NCI-H82 treated with DMSO at 0.1 percent for 48 hours (cell line): ENCODE data around the gene ZNF207.
A peak's percentile ranks its signal among the peaks of the same experiment; 100 is the strongest.
"Not testable (repeated sequence)": the region's sequence is repeated elsewhere in the genome, so short reads cannot be mapped to it uniquely, and the experiment has no call there.

ENCODE experiments used
- DNase-seq: peaks from one replicate; lab custom pipeline; 2025; ENCODE audit not compliant: unreplicated experiment; lab: John Stamatoyannopoulos, UW

Gene ZNF207

DNA sequence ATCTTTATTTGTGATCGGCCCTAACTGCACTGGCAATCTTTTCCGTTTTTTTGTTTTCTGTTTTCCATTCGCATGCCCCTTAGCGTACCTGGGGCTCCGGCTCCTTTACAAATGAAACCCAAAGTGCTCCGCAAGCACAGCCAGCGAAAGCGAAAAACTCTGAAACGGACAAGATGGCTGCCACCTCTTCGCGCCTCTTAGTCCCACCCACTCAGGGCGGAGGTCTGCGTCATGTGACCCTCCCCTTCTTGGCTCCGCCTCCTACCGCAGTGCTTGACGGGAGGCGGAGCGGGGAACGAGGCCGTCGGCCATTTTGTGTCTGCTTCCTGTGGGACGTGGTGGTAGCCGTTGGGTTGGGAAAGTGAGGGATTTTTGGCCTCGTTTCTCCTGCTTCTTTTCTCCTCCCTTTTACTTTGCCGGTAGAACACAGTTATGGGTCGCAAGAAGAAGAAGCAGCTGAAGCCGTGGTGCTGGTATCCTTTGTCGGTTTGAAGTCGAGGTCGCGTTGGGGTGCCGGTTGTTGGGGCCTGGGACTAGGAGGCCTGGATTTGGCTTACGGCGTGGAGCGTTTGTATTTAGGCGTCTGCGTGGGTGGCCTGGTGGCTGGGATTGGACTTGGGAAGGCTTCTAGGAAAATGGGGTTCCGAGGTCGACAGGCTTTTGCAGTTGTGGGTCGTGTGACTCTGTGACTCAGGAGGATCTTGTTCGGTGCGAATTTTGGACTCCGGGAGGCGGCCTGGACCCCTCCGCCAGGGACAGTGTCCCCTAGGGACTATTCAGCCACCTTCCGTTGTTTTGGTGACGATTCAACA lies at the start of gene ZNF207:
ZNF207 (plus strand) TSS at position 304 of the 812 bp plus-strand sequence; CDS start at position 433, 129 bp downstream.
- peak; percentile 92 for DNase-seq

DNA sequence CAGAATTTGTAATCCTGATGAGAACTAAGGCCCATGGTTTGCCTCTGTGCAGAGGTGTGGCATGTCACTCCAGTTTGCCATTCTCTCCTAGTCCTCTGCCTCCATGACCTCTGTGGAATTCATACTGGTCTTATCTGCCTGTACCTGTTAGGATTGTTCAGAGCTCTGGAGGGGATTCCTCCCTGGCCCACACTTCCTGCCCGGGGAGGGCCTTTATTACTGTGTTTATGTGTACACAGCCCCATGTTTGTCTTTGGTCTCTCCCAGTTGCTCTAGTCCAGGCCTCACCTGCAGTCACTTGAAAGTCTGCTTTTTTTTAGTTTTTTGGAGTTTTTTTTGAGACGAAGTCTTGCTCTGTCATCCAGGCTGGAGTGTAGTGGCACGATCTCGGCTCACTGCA lies 47.9 kb upstream of the ZNF207 start:
- no peak for DNase-seq

DNA sequence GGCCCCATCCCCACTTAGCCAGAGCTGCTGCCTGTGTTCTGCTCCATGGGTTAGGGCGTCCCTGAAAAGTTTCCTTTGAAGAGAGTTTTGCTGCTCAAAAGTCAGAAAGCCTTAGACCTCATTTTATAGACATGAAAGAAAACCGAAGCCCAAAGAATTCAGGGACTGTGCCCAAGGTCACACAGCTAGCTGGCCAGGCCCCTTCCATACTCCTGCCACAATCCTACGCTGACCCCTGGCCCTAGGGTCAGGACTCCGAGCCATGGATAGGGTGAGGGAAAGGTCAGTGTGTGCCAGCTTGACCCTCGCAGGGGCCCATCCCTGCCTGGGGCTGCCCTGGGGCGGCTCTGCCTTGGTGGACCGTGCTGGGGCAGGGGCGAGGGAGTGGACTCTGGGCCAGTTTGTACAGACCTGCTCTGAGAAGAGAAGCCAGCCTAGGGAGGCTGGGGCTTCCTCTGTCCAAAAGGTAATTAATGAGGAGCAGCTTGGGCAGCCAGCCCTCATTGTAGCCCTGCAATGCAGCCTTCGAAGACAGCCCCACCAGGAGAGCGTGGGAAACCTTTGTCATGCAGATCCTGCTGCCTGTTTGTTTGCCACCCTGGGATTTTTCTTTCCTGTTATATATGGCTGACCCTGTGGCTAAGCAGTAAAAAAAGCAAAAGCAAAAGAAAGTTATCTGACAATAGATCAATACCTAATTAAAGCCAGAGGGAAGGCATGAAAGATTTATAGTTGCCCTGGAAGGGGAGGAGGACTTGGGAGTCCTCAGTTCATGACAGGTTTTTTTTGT lies 46.9 kb upstream of the ZNF207 start:
- no peak for DNase-seq

DNA sequence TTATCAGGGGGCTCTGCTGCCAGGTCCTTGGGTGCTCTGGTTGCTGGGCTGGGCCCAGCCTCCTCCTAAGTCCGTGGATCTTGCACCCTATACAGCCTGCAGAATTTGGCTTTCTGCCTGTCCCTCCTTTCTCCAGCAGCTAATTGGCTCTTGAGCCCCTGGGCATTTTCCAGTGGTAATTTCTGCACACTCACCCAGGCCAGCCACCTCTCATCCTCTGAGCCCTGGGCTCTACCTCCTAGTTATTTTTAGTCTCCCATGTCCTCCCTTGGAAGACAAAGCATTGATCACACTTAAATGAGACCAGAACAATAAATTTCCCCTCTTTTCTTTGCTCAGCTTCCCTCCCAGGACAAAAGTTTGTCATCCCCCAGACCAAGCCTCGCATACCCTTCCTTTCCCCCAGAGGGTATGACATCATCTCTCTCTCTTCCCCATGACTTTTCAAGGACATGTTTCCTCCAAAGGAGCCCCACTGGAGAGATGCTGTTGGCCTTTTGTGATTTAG lies 46.1 kb upstream of the ZNF207 start:
- DNase-seq = peak; percentile 12

DNA sequence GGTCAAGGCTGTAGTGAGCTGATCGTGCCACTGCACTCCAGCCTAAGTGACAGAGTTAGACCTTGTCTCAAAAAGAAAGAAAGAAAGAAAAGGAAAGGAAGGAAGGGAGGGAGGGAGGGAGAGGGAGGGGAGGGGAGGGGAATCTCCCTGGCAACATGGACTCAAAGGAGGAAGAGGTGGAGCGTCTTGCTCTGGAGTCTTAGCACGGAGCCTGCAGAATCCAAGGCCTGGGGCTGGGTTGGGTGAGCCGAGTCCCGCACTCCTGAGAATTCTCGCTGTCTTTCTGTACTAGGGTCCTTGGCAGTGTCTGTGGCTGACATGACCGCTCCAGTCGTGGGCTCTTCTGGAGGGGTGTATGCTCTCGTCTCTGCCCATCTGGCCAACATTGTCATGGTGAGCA lies 44.9 kb upstream of the ZNF207 start:
- no peak for DNase-seq

DNA sequence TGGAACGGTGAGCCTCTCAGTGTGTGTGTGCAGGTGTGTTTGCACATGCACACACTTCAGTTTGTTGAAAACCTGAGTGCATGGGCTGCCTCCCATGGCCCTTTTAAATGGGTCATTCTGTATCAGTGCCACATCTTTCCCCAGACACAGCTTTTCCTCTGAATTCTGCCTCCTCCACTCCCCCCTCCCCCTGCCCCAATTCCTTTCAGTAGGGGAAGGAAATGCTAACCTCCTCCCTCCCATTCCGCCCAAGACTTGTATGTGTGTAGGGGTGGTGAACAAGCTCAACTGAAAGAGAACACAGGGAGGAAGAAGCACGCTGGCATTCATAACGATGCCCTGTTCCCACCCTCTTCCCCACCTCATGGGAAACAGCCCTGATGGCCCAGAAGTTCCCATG lies 42.3 kb upstream of the ZNF207 start:
- no peak for DNase-seq

DNA sequence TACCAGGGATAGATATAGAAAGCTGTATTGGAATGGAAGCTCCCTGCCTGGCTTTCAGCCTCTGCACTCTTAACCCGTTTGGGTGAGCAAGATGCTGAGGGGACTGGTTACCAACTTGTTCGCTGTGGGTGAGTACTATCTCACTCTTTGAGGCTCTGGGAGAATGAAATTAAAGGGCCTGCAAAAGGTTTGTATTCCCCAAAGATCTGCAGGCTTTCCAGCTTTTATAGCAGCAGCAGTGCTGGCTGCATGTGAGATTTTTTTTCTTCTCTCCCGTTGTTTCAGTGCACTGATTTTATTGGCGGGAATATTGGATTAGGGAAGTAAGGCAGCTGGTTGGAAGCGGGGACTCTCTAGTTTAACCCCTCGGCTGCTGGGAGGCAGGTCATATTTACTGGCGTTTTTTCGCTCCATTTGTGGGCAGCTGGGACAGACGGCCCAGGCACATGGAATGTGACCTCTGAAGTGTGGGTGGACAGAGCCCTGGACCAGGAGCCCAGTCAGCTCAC lies 38.9 kb upstream of the ZNF207 start:
- DNase-seq = peak; percentile 96

DNA sequence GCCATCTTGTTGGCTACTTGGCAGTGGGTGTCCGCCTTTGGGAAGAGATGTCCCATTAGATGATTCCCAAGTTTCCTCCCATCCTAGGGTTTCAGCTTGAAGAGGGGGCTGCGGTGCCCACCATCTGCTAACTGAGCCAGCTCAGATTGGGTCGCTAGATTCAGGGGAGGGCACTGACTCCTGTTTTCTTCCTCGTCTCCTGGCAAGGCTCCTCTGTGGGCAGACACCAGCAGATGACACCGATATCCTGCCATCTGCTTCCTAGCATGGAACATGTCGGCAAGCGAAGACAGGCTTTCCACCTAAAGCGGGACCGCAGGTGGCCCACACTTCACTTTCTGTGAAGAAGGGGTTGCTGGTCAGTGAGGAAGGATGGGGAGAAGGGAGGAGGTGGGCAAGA lies 35.3 kb upstream of the ZNF207 start:
- no peak for DNase-seq

DNA sequence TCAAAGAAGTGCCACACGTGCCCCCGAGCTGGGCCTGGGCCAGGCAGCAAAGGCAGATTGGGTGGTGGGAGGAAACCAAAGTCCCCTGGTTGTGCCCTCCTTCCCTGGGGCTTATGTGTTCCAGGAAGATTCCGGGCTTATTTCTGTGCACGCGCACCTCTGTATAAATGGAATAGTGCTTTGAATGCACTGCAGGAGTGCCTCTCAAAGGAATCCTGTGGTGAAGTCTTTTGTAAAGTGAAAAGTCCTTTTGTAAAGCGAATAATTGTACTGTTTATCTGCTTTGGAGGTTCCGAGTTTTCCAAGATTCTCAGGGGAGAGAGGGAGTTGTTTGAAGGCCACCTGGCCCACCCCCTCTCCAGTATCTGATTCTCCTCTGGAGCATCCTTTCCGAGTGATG lies 34.8 kb upstream of the ZNF207 start:
- DNase-seq = no peak

DNA sequence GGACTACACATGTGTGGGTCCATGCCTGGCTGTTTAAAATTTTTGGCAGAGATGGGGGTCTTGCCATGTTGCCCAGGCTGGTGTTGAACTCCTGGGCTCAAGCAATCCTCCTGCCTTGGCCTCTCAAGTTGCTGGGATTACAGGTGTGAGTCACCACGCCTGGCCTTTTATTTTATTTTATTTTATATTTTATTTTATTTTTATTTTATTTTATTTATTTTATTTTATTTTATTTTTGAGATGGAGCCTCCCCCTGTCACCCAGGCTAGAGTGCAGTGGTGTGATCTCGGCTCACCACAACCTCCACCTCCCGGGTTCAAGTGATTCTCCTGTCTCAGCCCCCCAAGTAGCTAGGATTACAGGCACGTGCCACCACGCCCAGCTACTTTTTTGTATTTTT lies 33.3 kb upstream of the ZNF207 start:
- not testable (repeated sequence) for DNase-seq

DNA sequence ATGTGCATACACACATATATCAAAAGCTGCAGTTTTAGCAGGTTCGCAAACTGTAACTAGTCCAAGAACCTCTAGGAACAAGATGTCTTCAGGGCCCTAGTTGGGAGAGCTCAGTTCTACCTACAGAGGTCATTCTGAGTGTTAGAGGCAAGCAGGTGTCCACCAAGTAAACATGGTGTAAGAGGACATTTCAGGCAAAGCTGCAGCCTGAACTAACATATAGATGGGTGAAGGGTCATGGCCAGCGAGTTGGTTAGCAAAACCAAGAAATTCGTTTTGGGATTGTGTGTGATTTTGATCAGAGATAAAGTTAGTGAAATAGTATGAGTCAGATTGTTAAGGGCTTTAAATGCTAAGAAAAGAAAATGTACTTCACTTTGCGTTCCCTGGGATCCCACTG lies 32.6 kb upstream of the ZNF207 start:
- no peak for DNase-seq

DNA sequence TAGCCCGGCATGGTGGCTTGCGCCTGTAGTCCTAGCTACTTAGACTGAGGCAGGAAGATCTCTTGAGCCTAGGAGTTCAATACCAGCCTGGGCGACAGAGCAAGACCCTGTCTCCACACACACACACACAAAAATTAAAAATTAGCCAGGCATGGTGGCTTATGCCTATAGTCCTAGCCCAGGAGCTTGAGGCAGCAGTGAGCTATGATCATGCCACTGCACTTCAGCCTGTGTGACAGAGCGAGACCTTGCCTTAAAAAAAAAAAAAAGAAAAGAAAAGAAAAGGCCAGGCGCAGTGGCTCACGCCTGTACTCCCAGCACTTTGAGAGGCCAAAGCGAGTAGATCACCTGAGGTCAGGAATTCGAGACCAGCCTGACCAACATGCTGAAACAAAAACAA lies 31.9 kb upstream of the ZNF207 start:
- no peak for DNase-seq

DNA sequence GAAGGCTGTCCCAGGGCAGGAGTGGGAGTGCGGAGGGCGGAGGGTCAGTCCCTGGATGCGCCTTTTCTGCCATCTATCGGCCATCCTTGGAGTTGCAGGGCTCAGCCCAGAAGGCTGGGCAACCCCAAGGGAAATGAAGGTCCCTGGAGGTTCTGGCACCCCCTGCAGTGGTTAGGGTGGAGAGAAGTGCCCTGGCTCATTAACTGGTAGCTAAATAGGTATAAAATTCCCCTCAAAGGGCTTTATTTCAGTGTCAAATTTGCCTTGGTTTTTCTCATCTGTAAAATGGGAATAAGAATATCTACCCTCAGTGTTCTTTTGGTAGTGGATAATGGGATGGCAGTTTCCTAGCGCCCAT lies 30.4 kb upstream of the ZNF207 start:
- peak; percentile 26 for DNase-seq

DNA sequence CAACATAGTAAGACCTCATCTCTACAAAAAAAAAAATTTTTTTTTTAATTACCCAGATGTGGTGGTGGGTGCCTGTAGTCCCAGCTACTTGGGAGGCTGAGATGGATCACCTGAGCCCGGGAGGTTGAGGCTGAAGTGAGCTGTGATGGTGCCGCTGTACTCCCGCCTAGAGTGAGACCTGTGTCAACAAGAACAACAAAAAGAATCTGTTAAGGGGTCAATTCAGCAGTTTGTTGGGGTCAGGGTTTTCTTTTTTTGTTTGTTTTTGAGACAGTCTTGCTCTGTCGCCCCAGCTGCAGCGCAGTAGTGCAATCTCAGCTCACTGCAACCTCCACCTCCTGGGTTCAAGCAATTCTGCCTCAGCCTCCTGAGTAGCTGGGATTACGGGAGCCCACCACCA lies 29.9 kb upstream of the ZNF207 start:
- not testable (repeated sequence) for DNase-seq

DNA sequence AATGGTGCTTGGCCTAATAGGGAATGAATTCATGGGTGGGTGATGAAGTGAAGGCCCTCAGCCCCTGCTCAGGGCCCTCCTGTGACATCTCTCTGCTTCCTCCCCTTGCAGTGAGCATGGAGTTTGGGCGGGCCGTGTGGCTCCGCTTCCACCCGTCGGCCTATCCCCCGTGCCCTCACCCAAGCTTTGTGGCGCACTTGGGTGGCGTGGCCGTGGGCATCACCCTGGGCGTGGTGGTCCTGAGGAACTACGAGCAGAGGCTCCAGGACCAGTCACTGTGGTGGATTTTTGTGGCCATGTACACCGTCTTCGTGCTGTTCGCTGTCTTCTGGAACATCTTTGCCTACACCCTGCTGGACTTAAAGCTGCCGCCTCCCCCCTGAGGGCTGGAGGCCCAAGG lies 29.1 kb upstream of the ZNF207 start:
- DNase-seq = no peak

DNA sequence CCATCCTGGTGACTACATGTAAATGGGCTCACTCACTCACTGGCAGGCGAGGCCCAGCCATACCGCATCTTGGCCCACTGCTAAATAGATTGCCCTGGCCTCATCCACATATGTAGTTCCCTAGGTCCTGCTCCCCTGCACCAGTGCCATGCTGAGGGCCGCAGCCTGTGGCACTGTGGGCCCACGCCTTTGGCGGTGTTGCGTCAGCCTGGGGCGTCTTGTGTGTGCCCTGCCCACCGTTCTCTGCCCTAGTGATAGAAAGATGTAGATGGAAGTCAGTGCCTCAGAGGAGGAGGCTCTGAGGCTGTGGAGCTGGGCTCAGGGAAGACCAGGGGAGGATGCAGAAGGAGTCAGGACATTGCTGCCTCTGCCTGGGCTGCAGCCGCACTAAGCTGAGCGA lies 26.9 kb upstream of the ZNF207 start:
- no peak for DNase-seq

DNA sequence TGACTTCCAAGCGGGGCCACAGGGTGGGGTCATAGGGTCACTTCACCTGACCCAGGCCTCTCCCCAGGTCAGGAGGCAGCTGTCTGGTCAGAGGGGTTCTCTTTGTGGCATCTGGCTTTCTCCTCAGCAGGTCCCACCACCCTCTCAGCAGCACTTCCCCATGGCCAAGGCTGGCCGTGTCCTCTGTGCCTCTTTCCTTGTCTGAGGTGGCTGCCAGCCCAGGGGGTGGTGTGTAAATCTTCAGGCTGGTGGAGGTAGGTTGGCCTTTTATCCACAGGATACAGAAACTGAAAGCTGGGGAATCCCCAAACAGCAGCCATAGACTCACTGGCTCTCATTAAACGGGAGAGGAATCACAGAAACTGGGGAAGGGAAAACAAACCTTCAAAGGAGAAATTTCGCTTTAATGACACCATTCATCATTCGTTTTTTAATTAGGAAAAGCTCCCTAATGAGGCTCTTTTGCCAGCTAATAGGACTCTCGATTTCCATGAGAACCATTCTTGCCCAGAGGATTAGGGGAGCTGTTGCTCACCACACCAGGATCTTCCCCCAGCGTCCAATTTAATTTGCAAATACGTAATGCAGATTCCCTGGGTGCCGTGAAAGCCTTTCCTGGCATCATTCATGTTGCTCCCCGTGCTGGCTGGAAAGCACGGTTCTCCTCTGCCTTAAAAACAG lies 26.0 kb upstream of the ZNF207 start:
- peak; percentile 5 for DNase-seq

DNA sequence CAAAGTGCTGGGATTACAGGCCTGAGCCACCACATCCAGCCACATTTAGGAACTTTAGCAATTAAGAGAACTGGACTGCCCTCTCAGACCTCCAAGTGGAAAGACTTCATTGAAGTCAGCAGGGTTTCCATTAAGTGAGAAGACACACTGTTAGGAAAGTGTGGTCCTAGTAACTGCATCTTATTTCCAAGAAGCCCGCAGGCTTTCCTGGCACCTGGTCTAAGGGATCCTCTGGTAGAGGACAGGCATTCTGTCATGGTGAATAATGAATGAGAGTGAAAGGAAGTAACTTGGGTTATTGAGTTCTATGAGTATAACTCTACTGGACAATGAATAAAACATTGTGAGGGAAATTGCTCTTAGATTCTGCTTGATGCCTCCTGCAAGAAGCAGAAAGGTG lies 22.0 kb upstream of the ZNF207 start:
- DNase-seq = no peak

DNA sequence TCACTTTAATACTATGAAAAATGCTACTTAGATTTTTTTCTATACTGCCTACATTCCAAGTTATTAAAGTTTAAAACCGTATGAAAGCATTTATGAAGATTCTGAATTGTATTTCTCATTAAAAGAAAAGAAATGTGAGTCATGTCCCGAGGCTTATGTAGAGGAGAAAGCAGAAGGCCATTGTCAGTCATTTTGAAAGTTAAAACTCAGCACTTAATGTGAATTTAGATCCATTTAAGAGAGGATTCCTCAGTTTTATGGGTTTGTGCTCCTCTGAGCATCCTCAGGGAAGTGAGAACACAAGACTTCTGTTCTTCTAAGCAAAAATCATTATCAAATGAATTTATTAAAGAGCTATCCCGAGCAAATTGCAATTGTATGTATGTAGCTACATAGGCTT lies 19.8 kb upstream of the ZNF207 start:
- no peak for DNase-seq

DNA sequence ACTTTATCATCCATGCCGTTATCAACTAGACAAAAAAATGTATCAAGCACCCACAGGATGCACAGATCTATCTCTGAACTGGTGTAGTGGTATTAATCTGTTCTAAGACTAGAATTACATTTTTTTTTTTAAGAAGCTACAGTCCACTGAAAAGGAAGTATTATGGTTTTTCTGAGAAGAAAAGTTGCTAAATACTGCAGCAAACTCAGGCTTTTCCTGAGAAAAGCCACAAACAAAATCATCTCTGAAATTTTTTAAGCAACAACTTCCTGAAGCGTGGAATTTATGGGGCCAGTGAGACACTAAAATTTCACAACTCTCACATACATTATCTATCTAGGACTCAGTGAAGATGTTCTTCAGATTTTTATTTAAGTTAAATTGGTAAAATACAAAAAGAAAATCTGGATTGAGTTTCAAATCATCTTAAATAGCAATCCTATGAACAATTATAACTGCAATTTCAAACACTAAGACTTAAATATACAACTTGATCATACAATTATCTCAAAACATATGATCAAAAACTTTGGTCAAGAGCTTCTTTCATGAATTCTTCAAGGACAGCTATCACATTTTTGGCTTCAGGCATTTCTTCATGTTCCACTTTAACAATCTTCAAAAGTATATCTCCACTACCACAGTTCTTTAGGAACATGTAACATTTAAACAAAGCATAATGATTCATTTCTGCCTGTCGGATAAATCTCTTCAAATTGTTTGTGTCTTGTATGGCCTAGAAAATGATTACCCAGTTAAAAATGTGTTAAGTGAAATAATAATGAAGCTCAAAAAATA lies 18.5 kb upstream of the ZNF207 start:
- DNase-seq = no peak

DNA sequence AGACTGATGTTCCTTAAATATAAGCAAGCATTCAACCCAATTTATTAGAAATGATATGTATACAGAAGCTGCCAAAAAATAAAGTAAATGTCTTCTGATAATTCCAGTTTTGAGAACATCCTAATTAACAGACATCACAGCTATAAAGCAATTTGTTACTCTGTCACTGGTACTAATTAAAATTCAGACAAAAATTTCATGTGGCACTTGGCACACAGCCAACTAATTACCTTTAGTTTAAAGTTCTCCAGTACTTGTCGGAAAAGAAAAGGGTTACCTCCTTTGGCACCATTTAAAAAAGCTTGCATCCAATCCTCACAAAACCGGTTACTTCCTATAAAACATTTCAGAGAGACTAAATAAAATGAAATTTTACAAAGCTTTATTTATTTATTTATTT lies 16.8 kb upstream of the ZNF207 start:
- DNase-seq = no peak
